A673 (cell line): ENCODE measurements around the gene FAM3B.
"Not testable (repeated sequence)": the region's sequence is repeated elsewhere in the genome, so short reads cannot be mapped to it uniquely, and the experiment has no call there.

Experiments
- EZH2 ChIP-seq: fragments of 200-600 bp; sonication (generic); IDR thresholded peaks from 2 replicates; pipeline ENCODE4 v1.6.1; 2017; ENCODE audit warnings: borderline replicate concordance, low read depth, mild to moderate bottlenecking, mixed read lengths, antibody characterized with exemption, low read length; ENCODE audit not compliant: poor library complexity, severe bottlenecking
- TF ChIP-seq, protein P1 (sequence below): fragments of 300-800, 200-600 bp; sonication (generic); conservative IDR thresholded peaks from 2 replicates; pipeline ENCODE4 v1.5.1; 2017; ENCODE audit warnings: low read depth, mild to moderate bottlenecking, antibody characterized with exemption, low read length, moderate library complexity, mixed read lengths

DNA sequence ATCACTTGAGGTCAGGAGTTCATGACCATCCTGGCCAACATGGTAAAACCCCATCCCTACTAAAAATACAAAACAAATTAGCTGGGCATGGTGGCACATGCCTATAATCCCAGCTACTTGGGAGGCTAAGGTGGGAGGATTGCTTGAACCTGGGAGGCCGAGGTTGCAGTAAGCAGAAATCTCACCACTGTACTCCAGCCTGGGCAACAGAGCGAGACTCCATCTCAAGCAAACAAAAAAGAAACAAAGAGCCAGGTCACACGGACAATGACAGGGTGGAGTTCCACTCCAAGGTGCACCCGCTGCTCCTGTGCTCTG lies 43.1 kb downstream of the FAM3B start:
- TF ChIP-seq, protein P1, sequence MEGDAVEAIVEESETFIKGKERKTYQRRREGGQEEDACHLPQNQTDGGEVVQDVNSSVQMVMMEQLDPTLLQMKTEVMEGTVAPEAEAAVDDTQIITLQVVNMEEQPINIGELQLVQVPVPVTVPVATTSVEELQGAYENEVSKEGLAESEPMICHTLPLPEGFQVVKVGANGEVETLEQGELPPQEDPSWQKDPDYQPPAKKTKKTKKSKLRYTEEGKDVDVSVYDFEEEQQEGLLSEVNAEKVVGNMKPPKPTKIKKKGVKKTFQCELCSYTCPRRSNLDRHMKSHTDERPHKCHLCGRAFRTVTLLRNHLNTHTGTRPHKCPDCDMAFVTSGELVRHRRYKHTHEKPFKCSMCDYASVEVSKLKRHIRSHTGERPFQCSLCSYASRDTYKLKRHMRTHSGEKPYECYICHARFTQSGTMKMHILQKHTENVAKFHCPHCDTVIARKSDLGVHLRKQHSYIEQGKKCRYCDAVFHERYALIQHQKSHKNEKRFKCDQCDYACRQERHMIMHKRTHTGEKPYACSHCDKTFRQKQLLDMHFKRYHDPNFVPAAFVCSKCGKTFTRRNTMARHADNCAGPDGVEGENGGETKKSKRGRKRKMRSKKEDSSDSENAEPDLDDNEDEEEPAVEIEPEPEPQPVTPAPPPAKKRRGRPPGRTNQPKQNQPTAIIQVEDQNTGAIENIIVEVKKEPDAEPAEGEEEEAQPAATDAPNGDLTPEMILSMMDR = not testable (repeated sequence)
- not testable (repeated sequence) for TF ChIP-seq EZH2
